ENCODE measurements around the gene TNRC6A. TPM values are rescaled to one million over a fixed set of nuclear protein-coding genes. Genes with fewer than 3 reads are reported as not detected.
A peak's percentile ranks its signal among the peaks of the same experiment; 100 is the strongest.

The TNRC6A gene
- total and polyA plus RNA-seq, 10 of the 15 experiments (the other 5 are each of a cell fraction or from before 2014, with no cell fraction given) = 4.6 to 41.3 (median 29.7) TPM

DNA sequence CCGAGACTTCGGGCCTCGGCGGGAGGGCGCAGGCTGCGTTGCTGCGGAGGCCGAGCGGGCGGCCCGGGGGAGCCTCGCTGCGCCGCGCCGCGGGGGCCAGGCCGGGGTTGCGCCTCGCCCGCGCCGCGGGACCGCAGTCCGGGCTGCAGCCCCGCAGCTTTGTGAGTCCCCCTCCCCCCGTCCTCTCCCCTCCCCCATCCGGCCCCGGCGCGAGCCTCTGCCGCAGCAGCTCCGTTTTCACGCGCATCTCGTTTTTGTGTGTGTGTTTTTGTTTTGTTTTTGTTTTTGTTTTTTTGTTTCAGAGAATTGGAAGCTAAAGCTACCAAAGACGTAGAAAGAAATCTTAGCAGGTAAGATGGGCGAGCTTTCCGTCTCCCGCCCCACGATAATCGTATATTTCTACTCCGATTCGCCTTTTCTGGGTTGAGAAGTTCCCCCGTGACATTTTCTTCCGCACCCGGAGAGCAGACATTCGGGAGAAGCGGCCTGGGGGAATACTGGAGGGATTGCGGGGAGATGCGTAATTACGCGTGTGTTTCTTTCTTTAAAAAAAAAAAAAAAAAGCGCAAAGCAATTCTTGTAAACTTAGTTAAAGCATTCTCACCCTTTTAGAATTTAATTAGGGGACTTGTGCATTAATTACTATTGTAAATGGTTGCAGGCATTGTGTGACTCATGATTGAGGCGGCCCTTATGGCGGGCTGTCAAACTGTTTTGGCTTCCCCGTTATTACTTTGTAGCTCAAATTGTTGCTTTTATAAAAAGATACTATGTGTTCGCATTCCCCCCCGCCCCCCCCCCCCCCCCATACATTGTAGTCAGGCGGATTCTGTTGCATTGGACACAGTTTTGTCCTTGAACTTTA, 732 bp downstream of the TNRC6A start:
- Histone ChIP-seq H4K20me1 (ENCODE audit: control insufficient read depth, insufficient read depth) (no peaks in the 10 kb centered on the region; the same call in 1 of the 2 replicates), H3K36me3 (ENCODE audit: control insufficient read depth in 2 of 2, insufficient read depth in 2 of 2, low read length in 1 of 2) (peaks cover 0 to 7% of the 10 kb centered on the region in 2 experiments; a peak in 1 of 4 replicates), H3K4me2 (ENCODE audit: control insufficient read depth, insufficient read depth) (peak overlapping the region; percentile 53), H3K9me3 (replicated peaks; ENCODE audit: control insufficient read depth, insufficient read depth, low read length) (no peaks in the 10 kb centered on the region), H3K79me2 (ENCODE audit: control insufficient read depth, insufficient read depth, low read length) (peaks cover 56% of the 10 kb centered on the region), H2AFZ (ENCODE audit: control insufficient read depth, low read depth, low read length) (peak overlapping the region; percentile 79), H3K4me1 (ENCODE audit: control insufficient read depth, insufficient read depth, low read length) (peaks cover 28% of the 10 kb centered on the region), H3K9ac (ENCODE audit: control insufficient read depth, insufficient read depth, low read length) (peak overlapping the region; percentile 86), H3K4me3 (peak overlapping the region; percentile 97), H3K27me3 (replicated peaks in 1 of 2; ENCODE audit: control insufficient read depth in 2 of 2, insufficient read depth in 2 of 2, low read length in 1 of 2) (no peaks in the 10 kb centered on the region), H3K27ac (ENCODE audit: control insufficient read depth, insufficient read depth) (peak overlapping the region; percentile 76)
- ChIA-PET RAD21 (ENCODE audit: unreplicated experiment) (interaction anchor here (0.6 to 1.5 kb wide), 5 partner anchors 63 to 319 kb away, joined by 3 to 6 read pairs (median 4); no protein-coding TSS in a partner anchor), POLR2A (interaction anchor here (0.6 to 2.1 kb wide), 4 partner anchors 10 to 245 kb away, joined by 3 to 5 read pairs (median 4); partner anchors contain the start of gene RBBP6), SMC1A (ENCODE audit: uncharacterized antibody, unreplicated experiment) (interaction anchor here (0.9 to 2.6 kb wide), 7 partner anchors 10 to 257 kb away, joined by 3 to 12 read pairs (median 3); no protein-coding TSS in a partner anchor), CTCF (interaction anchor here (0.5 to 1.4 kb wide), 6 partner anchors 14 to 151 kb away, joined by 3 to 6 read pairs (median 4); no protein-coding TSS in a partner anchor)
- in situ Hi-C loops (cut with MboI) = no loop called here
- WGBS (ENCODE audit: insufficient coverage, insufficient replicate concordance, low lambda C conversion rate, missing lambda C conversion rate) = 3% methylated on average over 24 of the region's 61 CpGs
- intact Hi-C loops (cut with micrococcal nuclease; ENCODE audit: unreplicated experiment) = no loop called here
- DNase-seq (ENCODE audit: low read depth, low spot score) (no peak), ATAC-seq (no peak), FAIRE-seq (no peak)
- BruUV-seq (replicated peaks) = no TSS peak
- TF ChIP-seq CREM (IDR thresholded peaks at IDR 0.05; ENCODE audit: low read depth) (no peak), TBL1XR1 (IDR thresholded peaks at IDR 0.05; ENCODE audit: low read depth, low read length) (no peak), NR2F1 (conservative IDR thresholded peaks at IDR 0.05) (no peak), PML (IDR thresholded peaks at IDR 0.05; ENCODE audit: low read length) (no peak), SMAD1 (IDR thresholded peaks at IDR 0.05; ENCODE audit: low read depth, partially characterized antibody) (no peak), CREB1 (IDR thresholded peaks at IDR 0.05; ENCODE audit: low read depth) (peak; percentile 19; the same call in 1 of the 2 replicates), ZNF622 (IDR thresholded peaks at IDR 0.05) (no peak), CBFB (IDR thresholded peaks at IDR 0.05; ENCODE audit: low read depth) (no peak), CBX3 (IDR thresholded peaks at IDR 0.05; ENCODE audit: borderline replicate concordance, low read depth) (no peak), CEBPB (IDR thresholded peaks at IDR 0.05; ENCODE audit: borderline replicate concordance in 1 of 2, low read depth in 2 of 2, low read length in 2 of 2) (no peak), YBX1 (IDR thresholded peaks at IDR 0.05) (no peak), KDM1A (IDR thresholded peaks at IDR 0.05; ENCODE audit: borderline replicate concordance) (no peak)
- TF ChIP-seq, protein P1, sequence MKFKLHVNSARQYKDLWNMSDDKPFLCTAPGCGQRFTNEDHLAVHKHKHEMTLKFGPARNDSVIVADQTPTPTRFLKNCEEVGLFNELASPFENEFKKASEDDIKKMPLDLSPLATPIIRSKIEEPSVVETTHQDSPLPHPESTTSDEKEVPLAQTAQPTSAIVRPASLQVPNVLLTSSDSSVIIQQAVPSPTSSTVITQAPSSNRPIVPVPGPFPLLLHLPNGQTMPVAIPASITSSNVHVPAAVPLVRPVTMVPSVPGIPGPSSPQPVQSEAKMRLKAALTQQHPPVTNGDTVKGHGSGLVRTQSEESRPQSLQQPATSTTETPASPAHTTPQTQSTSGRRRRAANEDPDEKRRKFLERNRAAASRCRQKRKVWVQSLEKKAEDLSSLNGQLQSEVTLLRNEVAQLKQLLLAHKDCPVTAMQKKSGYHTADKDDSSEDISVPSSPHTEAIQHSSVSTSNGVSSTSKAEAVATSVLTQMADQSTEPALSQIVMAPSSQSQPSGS (IDR thresholded peaks at IDR 0.05; ENCODE audit: low read length) = no peak
- TF ChIP-seq, protein P2, sequence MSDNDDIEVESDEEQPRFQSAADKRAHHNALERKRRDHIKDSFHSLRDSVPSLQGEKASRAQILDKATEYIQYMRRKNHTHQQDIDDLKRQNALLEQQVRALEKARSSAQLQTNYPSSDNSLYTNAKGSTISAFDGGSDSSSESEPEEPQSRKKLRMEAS (IDR thresholded peaks at IDR 0.05; ENCODE audit: low read depth, low read length) = no peak
- TF ChIP-seq, protein P3, sequence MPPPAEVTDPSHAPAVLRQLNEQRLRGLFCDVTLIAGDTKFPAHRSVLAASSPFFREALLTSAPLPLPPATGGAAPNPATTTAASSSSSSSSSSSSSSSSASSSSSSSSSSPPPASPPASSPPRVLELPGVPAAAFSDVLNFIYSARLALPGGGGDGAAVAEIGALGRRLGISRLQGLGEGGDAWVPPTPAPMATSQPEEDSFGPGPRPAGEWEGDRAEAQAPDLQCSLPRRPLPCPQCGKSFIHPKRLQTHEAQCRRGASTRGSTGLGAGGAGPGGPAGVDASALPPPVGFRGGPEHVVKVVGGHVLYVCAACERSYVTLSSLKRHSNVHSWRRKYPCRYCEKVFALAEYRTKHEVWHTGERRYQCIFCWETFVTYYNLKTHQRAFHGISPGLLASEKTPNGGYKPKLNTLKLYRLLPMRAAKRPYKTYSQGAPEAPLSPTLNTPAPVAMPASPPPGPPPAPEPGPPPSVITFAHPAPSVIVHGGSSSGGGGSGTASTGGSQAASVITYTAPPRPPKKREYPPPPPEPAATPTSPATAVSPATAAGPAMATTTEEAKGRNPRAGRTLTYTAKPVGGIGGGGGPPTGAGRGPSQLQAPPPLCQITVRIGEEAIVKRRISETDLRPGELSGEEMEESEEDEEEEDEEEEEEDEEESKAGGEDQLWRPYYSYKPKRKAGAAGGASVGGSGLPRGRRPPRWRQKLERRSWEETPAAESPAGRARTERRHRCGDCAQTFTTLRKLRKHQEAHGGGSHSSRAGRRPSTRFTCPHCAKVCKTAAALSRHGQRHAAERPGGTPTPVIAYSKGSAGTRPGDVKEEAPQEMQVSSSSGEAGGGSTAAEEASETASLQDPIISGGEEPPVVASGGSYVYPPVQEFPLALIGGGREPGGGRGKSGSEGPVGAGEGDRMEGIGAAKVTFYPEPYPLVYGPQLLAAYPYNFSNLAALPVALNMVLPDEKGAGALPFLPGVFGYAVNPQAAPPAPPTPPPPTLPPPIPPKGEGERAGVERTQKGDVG (CRISPR knock-in tag; IDR thresholded peaks at IDR 0.05) = no peak
- TF ChIP-seq, protein P4, sequence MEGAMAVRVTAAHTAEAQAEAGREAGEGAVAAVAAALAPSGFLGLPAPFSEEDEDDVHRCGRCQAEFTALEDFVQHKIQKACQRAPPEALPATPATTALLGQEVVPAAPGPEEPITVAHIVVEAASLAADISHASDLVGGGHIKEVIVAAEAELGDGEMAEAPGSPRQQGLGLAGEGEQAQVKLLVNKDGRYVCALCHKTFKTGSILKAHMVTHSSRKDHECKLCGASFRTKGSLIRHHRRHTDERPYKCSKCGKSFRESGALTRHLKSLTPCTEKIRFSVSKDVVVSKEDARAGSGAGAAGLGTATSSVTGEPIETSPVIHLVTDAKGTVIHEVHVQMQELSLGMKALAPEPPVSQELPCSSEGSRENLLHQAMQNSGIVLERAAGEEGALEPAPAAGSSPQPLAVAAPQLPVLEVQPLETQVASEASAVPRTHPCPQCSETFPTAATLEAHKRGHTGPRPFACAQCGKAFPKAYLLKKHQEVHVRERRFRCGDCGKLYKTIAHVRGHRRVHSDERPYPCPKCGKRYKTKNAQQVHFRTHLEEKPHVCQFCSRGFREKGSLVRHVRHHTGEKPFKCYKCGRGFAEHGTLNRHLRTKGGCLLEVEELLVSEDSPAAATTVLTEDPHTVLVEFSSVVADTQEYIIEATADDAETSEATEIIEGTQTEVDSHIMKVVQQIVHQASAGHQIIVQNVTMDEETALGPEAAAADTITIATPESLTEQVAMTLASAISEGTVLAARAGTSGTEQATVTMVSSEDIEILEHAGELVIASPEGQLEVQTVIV (IDR thresholded peaks at IDR 0.05; ENCODE audit: borderline replicate concordance, partially characterized antibody) = no peak
